Measurements from ENCODE around the gene SLIT1. TPM values are rescaled to one million over a fixed set of nuclear protein-coding genes. Genes with fewer than 3 reads are reported as not detected.

The SLIT1 gene
- total RNA-seq, 1 experiment from 2014 or later: 0.41 TPM

DNA sequence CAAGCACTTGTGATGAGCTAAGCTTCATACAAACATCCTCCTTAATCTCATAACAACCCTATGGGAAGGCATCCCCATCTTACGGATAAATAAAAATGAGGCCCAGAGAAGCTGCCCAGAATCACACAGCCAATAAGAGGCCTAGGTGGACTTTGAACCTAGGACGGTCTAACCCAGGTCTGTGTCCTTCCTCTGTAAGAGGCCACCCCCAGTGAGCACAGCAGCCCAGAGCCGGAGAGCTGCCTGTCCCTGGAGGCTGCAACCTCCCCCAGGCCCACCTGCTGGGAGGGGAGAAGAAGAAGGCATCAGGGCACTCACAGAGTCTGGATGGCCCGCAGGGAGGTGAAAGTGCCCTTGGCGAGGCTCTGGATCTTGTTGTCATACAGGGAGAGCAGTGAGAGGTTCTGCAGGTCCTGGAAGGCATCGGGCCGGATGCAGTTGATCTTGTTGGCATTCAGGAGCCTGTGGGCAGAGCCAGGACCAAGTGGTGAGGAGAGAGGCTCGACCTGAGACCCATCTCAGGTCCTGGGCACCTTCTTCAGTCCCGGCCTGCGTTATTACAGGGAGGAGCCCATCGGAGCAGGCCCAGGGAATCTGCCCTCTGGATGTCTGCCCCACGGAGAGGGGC is 129.6 kb downstream of the SLIT1 start:
- no peak overlapping the region for H3K4me3 Mint-ChIP-seq (ENCODE audit: unreplicated experiment)
- Histone ChIP-seq H3K9me3 (no peaks in the 10 kb centered on the region), H3K4me3 (ENCODE audit: low read depth, low read length) (no peak overlapping the region), H3K36me3 (ENCODE audit: control insufficient read depth, insufficient read depth, low read length) (no peaks in the 10 kb centered on the region), H3K4me1 (no peaks in the 10 kb centered on the region), H3K27me3 (replicated peaks; ENCODE audit: control insufficient read depth, insufficient read depth, low read length) (no peaks in the 10 kb centered on the region)
- no peaks in the 10 kb centered on the region for H3K4me1 Mint-ChIP-seq (ENCODE audit: low read depth, unreplicated experiment)
- intact Hi-C loops (cut with micrococcal nuclease; ENCODE audit: unreplicated experiment): no loop called here
- BruUV-seq (replicated peaks): no TSS peak
- H3K9me3 Mint-ChIP-seq (ENCODE audit: unreplicated experiment): no peaks in the 10 kb centered on the region
- POLR2A ChIA-PET: no interaction called here
- no peaks in the 10 kb centered on the region for H3K36me3 Mint-ChIP-seq (ENCODE audit: insufficient read depth, unreplicated experiment)
- H3K27ac Mint-ChIP-seq (ENCODE audit: unreplicated experiment): no peak overlapping the region
- peaks cover 8% of the 10 kb centered on the region for H3K27me3 Mint-ChIP-seq (ENCODE audit: insufficient read depth, unreplicated experiment)
- no peak for DNase-seq
- TF ChIP-seq, protein P1, sequence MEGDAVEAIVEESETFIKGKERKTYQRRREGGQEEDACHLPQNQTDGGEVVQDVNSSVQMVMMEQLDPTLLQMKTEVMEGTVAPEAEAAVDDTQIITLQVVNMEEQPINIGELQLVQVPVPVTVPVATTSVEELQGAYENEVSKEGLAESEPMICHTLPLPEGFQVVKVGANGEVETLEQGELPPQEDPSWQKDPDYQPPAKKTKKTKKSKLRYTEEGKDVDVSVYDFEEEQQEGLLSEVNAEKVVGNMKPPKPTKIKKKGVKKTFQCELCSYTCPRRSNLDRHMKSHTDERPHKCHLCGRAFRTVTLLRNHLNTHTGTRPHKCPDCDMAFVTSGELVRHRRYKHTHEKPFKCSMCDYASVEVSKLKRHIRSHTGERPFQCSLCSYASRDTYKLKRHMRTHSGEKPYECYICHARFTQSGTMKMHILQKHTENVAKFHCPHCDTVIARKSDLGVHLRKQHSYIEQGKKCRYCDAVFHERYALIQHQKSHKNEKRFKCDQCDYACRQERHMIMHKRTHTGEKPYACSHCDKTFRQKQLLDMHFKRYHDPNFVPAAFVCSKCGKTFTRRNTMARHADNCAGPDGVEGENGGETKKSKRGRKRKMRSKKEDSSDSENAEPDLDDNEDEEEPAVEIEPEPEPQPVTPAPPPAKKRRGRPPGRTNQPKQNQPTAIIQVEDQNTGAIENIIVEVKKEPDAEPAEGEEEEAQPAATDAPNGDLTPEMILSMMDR (IDR thresholded peaks at IDR 0.05; ENCODE audit: insufficient read depth in 1 of 2, low read depth in 1 of 2, low read length in 1 of 2, severe bottlenecking in 1 of 2, unreplicated experiment in 1 of 2): no peak
- CTCF ChIA-PET: interaction anchor here (2.0 kb wide), 1 partner anchor 17 kb away, joined by 6 read pairs; no protein-coding TSS in a partner anchor

DNA sequence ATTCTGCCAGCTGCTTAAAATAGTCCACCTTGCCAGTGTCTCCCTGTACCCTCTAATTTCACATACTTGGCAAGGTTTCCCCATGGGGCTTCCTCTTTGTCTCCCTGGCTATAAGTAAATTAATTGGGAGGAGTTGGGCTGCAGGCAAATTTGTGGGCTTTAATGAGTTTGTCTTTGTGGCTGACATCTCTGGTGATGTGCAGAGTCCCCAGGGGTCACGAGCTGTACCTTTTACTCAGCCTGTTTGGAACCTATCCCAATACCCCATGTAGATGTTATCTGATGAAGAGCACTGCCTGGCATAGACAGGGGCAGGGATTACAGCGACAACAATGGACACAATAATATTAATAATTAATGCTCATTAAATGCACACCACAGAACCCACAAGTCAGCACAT is 132.5 kb downstream of the SLIT1 start:
- no peaks in the 10 kb centered on the region for H3K27me3 ChIP-seq (replicated peaks; ENCODE audit: control insufficient read depth, insufficient read depth, low read length)
- DNase-seq: no peak
- no peaks in the 10 kb centered on the region for H3K36me3 ChIP-seq (ENCODE audit: control insufficient read depth, insufficient read depth, low read length)
- Mint-ChIP-seq H3K36me3 (ENCODE audit: insufficient read depth, unreplicated experiment) (no peaks in the 10 kb centered on the region), H3K4me1 (ENCODE audit: low read depth, unreplicated experiment) (no peaks in the 10 kb centered on the region), H3K4me3 (ENCODE audit: unreplicated experiment) (no peak overlapping the region), H3K27ac (ENCODE audit: unreplicated experiment) (no peak overlapping the region), H3K27me3 (ENCODE audit: insufficient read depth, unreplicated experiment) (peaks cover 15% of the 10 kb centered on the region), H3K9me3 (ENCODE audit: unreplicated experiment) (no peaks in the 10 kb centered on the region)
- no peaks in the 10 kb centered on the region for H3K4me1 ChIP-seq
- TF ChIP-seq, protein P1 (IDR thresholded peaks at IDR 0.05; ENCODE audit: insufficient read depth in 1 of 2, low read depth in 1 of 2, low read length in 1 of 2, severe bottlenecking in 1 of 2, unreplicated experiment in 1 of 2): no peak
- POLR2A ChIA-PET: no interaction called here
- CTCF ChIA-PET: no interaction called here
- H3K9me3 ChIP-seq: no peaks in the 10 kb centered on the region
- no TSS peak for BruUV-seq (replicated peaks)
- no peak overlapping the region for H3K4me3 ChIP-seq (ENCODE audit: low read depth, low read length)
- intact Hi-C loops (cut with micrococcal nuclease; ENCODE audit: unreplicated experiment): no loop called here

DNA sequence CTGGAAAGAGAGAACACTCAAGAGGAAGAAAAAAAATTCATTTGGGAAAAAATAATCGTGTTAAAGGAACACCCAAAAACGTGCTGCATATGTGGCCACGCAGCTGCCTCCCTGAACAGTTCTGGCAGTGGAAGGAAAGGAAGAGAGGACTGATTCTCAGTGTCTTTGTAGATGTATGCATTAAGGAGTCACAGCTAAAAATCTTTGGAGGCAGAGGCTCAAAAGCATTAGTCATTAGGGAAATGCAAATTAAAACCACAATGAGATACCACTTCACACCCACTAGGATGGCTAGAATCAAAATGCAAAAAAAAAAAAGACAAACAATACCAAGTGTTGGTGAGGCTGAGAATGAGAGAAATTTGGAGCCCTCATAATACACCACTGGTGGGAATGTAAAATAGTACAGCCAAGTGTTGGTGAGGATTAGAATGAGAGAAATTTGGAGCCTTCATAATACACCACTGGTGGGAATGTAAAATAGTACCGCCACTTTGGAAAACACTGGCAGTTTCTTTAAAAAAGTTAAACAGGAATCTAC is 134.7 kb downstream of the SLIT1 start:
- Mint-ChIP-seq H3K27ac (ENCODE audit: unreplicated experiment) (no peak overlapping the region), H3K9me3 (ENCODE audit: unreplicated experiment) (no peaks in the 10 kb centered on the region), H3K4me3 (ENCODE audit: unreplicated experiment) (no peak overlapping the region), H3K36me3 (ENCODE audit: insufficient read depth, unreplicated experiment) (no peaks in the 10 kb centered on the region), H3K27me3 (ENCODE audit: insufficient read depth, unreplicated experiment) (peaks cover 15% of the 10 kb centered on the region), H3K4me1 (ENCODE audit: low read depth, unreplicated experiment) (no peaks in the 10 kb centered on the region)
- ChIA-PET CTCF (interaction anchor here (0.6 to 1.0 kb wide), 2 partner anchors 31 to 40 kb away, joined by 3 read pairs; no protein-coding TSS in a partner anchor), POLR2A (no interaction called here)
- intact Hi-C loops (cut with micrococcal nuclease; ENCODE audit: unreplicated experiment): no loop called here
- Histone ChIP-seq H3K4me1 (no peaks in the 10 kb centered on the region), H3K4me3 (ENCODE audit: low read depth, low read length) (no peak overlapping the region), H3K27me3 (replicated peaks; ENCODE audit: control insufficient read depth, insufficient read depth, low read length) (no peaks in the 10 kb centered on the region), H3K9me3 (no peaks in the 10 kb centered on the region), H3K36me3 (ENCODE audit: control insufficient read depth, insufficient read depth, low read length) (no peaks in the 10 kb centered on the region)
- BruUV-seq (replicated peaks): no TSS peak
- TF ChIP-seq, protein P1 (IDR thresholded peaks at IDR 0.05; ENCODE audit: insufficient read depth in 1 of 2, low read depth in 1 of 2, low read length in 1 of 2, severe bottlenecking in 1 of 2, unreplicated experiment in 1 of 2): no peak
- DNase-seq: no peak

Measured in Caco-2 (cell line).